ENCODE results near the gene PMEL. TPM values are rescaled to one million over a fixed set of nuclear protein-coding genes. Genes with fewer than 3 reads are reported as not detected.
A peak's percentile ranks its signal among the peaks of the same experiment; 100 is the strongest.

PMEL gene
- total and polyA plus RNA-seq, 2 experiments from 2014 or later: 15.3 to 34.2 TPM

DNA sequence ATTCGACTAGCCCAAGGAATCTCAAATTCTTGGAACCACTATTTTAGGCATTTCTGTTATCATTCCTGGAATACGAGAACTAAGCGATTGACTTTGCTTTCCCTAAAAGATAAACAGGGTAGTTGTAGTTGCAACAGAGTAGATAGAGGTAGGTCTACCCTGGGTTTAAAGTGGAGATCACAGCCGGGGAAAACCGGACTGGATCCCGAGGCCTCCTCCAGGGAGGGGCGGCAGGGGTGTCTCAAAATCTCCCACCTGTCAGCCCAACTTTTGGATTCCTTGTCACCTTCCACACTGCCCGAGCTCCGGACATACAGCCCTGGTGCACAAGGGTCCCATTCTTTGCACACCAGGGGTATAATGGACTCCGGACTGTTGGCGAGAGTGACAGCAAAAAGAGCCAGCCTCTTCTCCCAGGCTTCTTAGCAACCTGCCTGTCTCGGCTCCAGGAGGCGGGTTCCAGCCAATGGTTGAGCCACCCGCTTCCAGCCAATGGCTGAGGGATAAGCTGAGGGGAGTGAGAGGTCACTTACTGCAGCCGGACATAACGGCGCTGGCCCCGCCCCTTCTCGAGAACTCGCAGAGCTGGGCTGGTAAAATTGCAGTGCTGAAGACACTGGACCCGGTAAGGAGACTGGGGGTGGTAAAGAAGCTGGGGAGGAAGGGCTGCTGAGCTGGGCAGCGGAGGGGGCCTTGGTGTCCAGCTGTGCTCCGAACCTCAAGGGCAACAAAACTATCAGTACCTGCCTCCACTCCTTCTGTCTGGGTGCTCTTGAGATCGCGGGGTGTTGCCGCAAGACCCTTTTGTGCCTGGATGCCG is 31.1 kb upstream of the PMEL start, which contains the start of gene SUOX:
Gene SUOX (plus strand): TSS at position 562 of the 820 bp plus-strand sequence. CDS start 4,946 bp downstream, outside the sequence.
- DNase-seq (ENCODE audit: low spot score): peak; percentile 97
- no peaks in the 10 kb centered on the region for H4K20me1 ChIP-seq (ENCODE audit: insufficient read depth, poor library complexity, severe bottlenecking)
- peak within 1 kb of the TSS; percentile 76 for H3K4me2 ChIP-seq
- no peaks in the 10 kb centered on the region for H3K9me3 ChIP-seq (ENCODE audit: low read depth)
- H3K27ac ChIP-seq: peak within 1 kb of the TSS; percentile 67
- peaks cover 12% of the 10 kb centered on the region for H3K4me1 ChIP-seq (ENCODE audit: insufficient read depth)
- peak within 1 kb of the TSS; percentile 18 for H3K4me3 ChIP-seq
- no peaks in the 10 kb centered on the region for H3K9me2 ChIP-seq (replicated peaks; ENCODE audit: insufficient read depth)
- 4% methylated on average over 27 of the region's 27 CpGs for WGBS (ENCODE audit: low lambda C conversion rate, missing lambda C conversion rate)
- H3K27me3 ChIP-seq: no peaks in the 10 kb centered on the region
- TF ChIP-seq EZH2 (IDR thresholded peaks at IDR 0.05; ENCODE audit: borderline replicate concordance): no peak
- no peak for TF ChIP-seq EZH2phosphoT487 (IDR thresholded peaks at IDR 0.05; ENCODE audit: low read depth, severe bottlenecking, unreplicated experiment)
- TF ChIP-seq CTCF (IDR thresholded peaks at IDR 0.05; ENCODE audit: poor library complexity): no peak
- no peaks in the 10 kb centered on the region for H3K36me3 ChIP-seq (replicated peaks; ENCODE audit: insufficient read depth, low read depth)
- H2AFZ ChIP-seq: no peak within 1 kb of the TSS
- H3K79me2 ChIP-seq: peaks cover 17% of the 10 kb centered on the region

DNA sequence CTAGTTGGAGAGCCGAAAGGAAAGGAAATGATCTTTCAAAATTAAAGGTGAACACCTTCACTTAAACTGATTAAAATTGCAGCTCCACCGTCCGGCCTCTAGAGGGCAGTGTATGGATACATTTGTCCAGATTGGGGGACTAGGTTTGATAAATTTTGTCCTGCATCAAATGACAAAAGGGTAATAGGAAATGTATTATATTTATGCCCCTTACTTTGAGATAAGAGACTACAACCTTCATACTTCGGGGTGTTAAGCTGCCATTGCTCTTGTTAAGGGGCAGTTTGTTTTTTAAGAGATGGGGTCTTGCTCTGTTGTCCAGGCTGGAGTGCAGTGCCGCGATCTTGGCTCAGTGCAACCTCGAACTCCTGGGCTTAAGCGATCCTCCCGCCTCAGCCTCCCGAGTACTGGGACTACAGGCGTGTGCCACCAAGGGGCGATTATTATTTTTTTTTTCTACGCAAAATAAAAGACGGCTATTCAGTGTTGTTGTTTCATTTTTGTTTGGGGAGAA is 30.4 kb upstream of the PMEL start:
- no peaks in the 10 kb centered on the region for H3K36me3 ChIP-seq (replicated peaks; ENCODE audit: insufficient read depth, low read depth)
- TF ChIP-seq EZH2phosphoT487 (IDR thresholded peaks at IDR 0.05; ENCODE audit: low read depth, severe bottlenecking, unreplicated experiment) (no peak), CTCF (IDR thresholded peaks at IDR 0.05; ENCODE audit: poor library complexity) (peak; percentile 88), EZH2 (IDR thresholded peaks at IDR 0.05; ENCODE audit: borderline replicate concordance) (no peak)
- WGBS (ENCODE audit: low lambda C conversion rate, missing lambda C conversion rate): 60% methylated on average over 14 of the region's 14 CpGs
- no peaks in the 10 kb centered on the region for H3K27me3 ChIP-seq
- H2AFZ ChIP-seq: no peak overlapping the region
- peaks cover 17% of the 10 kb centered on the region for H3K79me2 ChIP-seq
- H3K9me2 ChIP-seq (replicated peaks; ENCODE audit: insufficient read depth): no peaks in the 10 kb centered on the region
- DNase-seq (ENCODE audit: low spot score): peak; percentile 69
- H4K20me1 ChIP-seq (ENCODE audit: insufficient read depth, poor library complexity, severe bottlenecking): no peaks in the 10 kb centered on the region
- H3K27ac ChIP-seq: peak overlapping the region; percentile 67
- H3K9me3 ChIP-seq (ENCODE audit: low read depth): no peaks in the 10 kb centered on the region
- peak overlapping the region; percentile 13 for H3K4me3 ChIP-seq
- H3K4me1 ChIP-seq (ENCODE audit: insufficient read depth): peaks cover 5% of the 10 kb centered on the region
- peak overlapping the region; percentile 76 for H3K4me2 ChIP-seq

DNA sequence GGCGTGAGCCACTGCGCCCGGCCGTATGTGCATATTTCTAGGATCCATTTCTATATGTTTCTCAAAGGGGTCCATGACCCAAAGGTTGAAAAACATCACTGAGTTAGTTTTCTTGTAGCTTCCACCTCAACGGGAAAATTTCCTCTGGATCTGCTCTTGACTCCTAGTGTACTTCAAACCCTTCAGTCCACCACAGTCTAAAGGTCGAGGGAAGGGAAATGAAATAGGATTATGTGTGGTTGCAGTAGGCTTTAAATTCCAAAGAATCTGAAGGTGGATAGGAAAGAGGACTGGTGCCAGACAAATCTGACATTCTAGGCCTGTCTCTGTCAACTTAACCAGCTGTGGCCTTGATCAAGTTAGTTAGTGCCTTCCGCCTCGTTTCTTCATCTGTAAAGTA is 29.5 kb upstream of the PMEL start:
- Histone ChIP-seq H3K9me2 (replicated peaks; ENCODE audit: insufficient read depth) (no peaks in the 10 kb centered on the region), H3K27me3 (no peaks in the 10 kb centered on the region), H3K4me1 (ENCODE audit: insufficient read depth) (peaks cover 3% of the 10 kb centered on the region), H3K79me2 (peaks cover 17% of the 10 kb centered on the region), H3K27ac (peak overlapping the region; percentile 18), H3K9me3 (ENCODE audit: low read depth) (no peaks in the 10 kb centered on the region), H2AFZ (no peak overlapping the region), H4K20me1 (ENCODE audit: insufficient read depth, poor library complexity, severe bottlenecking) (no peaks in the 10 kb centered on the region), H3K4me3 (no peak overlapping the region), H3K4me2 (no peak overlapping the region), H3K36me3 (replicated peaks; ENCODE audit: insufficient read depth, low read depth) (no peaks in the 10 kb centered on the region)
- TF ChIP-seq EZH2 (IDR thresholded peaks at IDR 0.05; ENCODE audit: borderline replicate concordance) (no peak), CTCF (IDR thresholded peaks at IDR 0.05; ENCODE audit: poor library complexity) (no peak), EZH2phosphoT487 (IDR thresholded peaks at IDR 0.05; ENCODE audit: low read depth, severe bottlenecking, unreplicated experiment) (no peak)
- WGBS (ENCODE audit: low lambda C conversion rate, missing lambda C conversion rate): 81% methylated on average over 8 of the region's 8 CpGs
- DNase-seq (ENCODE audit: low spot score): no peak
